Gastrocnemius medialis (tissue), 4 donors: ENCODE results near the gene PARD3B. TPM values are rescaled to one million over a fixed set of nuclear protein-coding genes. Genes with fewer than 3 reads are reported as not detected.

Source experiments
- ATAC-seq, 2 donors: fragments of 150-250 bp; one replicate each; pipeline ENCODE4 v1.9.1; 2016
- DNase-seq, 2 donors: peaks; one replicate each; pipeline ENCODE4 v3.0.0-alpha.2; 2019
- H3K27ac ChIP-seq, 4 donors: fragments of 200-600 bp; sonication (generic); 1 replicate in 1 of 4; 2 replicates in 3 of 4; pipeline ENCODE4 v1.5.1; 2016 to 2018; ENCODE audit warnings: mild to moderate bottlenecking in 2 of 4, moderate library complexity in 1 of 4
- H3K27me3 ChIP-seq, 3 donors: fragments of 200-600 bp; sonication (generic) in 2 of 3; 1 replicate in 1 of 3; 2 replicates in 2 of 3; pipeline versions ENCODE4 v1.5.1 to v1.6.0; 2016 to 2019; ENCODE audit warnings: mild to moderate bottlenecking in 1 of 3, moderate library complexity in 1 of 3
- H3K36me3 ChIP-seq, 2 donors: fragments of 200-600 bp; sonication (generic) in 1 of 2; one replicate each; pipeline ENCODE4 v1.5.1; 2017 to 2018
- H3K4me1 ChIP-seq, 2 donors: fragments of 200-600 bp; sonication (generic) in 1 of 2; one replicate each; pipeline ENCODE4 v1.5.1; 2016 to 2017; ENCODE audit warnings: mild to moderate bottlenecking in 2 of 2
- H3K4me3 ChIP-seq, 4 donors: fragments of 200-600 bp; sonication (generic) in 3 of 4; 1 replicate in 1 of 4; 2 replicates in 3 of 4; pipeline ENCODE4 v1.5.1; 2016 to 2019; ENCODE audit warnings: mild to moderate bottlenecking in 2 of 4
- H3K9me3 ChIP-seq, 3 donors: fragments of 200-600 bp; sonication (generic) in 2 of 3; 1 replicate in 1 of 3; 2 replicates in 2 of 3; pipeline ENCODE4 v1.5.1; 2016 to 2019
- CTCF ChIP-seq, 5 experiments: fragments of 450-650 bp in 3 of 5; fragments of 200-600 bp in 2 of 5; sonication (generic) in 2 of 5; IDR thresholded peaks in 4 of 5; conservative IDR thresholded peaks in 1 of 5; 1 replicate in 4 of 5; 2 replicates in 1 of 5; pipeline ENCODE4 v1.5.1; 2016 to 2019; ENCODE audit warnings: antibody characterized with exemption in 5 of 5, mild to moderate bottlenecking in 3 of 5, moderate library complexity in 3 of 5
- POLR2A ChIP-seq, 2 donors: fragments of 450-650 bp; IDR thresholded peaks; one replicate each; pipeline ENCODE4 v1.6.1; 2017; ENCODE audit warnings: antibody characterized with exemption in 2 of 2, mild to moderate bottlenecking in 2 of 2, moderate library complexity in 2 of 2
- in situ Hi-C, 4 donors: fragments of 200-750 bp; cut with MboI; loops; one replicate each; pipeline versions ENCODE4 v1.15.0 to v1.8.0; 2017; ENCODE audit warnings: low sequenced_read_pairs in 4 of 4
- intact Hi-C: fragments of 100-400 bp; cut with DNase I; formaldehyde crosslinking; loops from one replicate; pipeline ENCODE4 v1.15.1; 2023; ENCODE audit warnings: low total_unique reads
- total RNA-seq, 4 donors: library from RNA; depleted of rRNA; stranded (reverse); fragments of >200 nt; gene quantifications; one replicate each; pipeline versions ENCODE4 v1.1.0 to v1.2.3, GENCODE V29; 2016

Gene PARD3B
- total RNA-seq, 4 donors from 2014 or later = 2.2 to 15.5 (median 4.6) TPM

- no peaks in the 10 kb centered on the region for H3K36me3 ChIP-seq
- H3K4me1 ChIP-seq = no peaks in the 10 kb centered on the region
- ATAC-seq = no peak
- H3K9me3 ChIP-seq = no peaks in the 10 kb centered on the region
- in situ Hi-C loops = no loop called here
- intact Hi-C loops = no loop called here
- no peak for DNase-seq
- H3K27ac ChIP-seq = no peak overlapping the region
- no peaks in the 10 kb centered on the region for H3K27me3 ChIP-seq
- H3K4me3 ChIP-seq = no peak overlapping the region
- TF ChIP-seq CTCF (IDR thresholded peaks at IDR 0.05 in 4 of 5, conservative IDR thresholded peaks at IDR 0.05 in 1 of 5) (no peak), POLR2A (IDR thresholded peaks at IDR 0.05) (no peak)
Observed at GRCh38 chr2:205387350-205388055, 842.2 kb downstream of the PARD3B start.

GRCh38 chr2:205390866-205391265 lies 845.6 kb downstream of the PARD3B start:
- Histone ChIP-seq H3K9me3 (no peaks in the 10 kb centered on the region), H3K4me3 (no peak overlapping the region), H3K27ac (no peak overlapping the region), H3K4me1 (no peaks in the 10 kb centered on the region), H3K36me3 (no peaks in the 10 kb centered on the region), H3K27me3 (no peaks in the 10 kb centered on the region)
- intact Hi-C loops = no loop called here
- TF ChIP-seq POLR2A (IDR thresholded peaks at IDR 0.05) (no peak), CTCF (IDR thresholded peaks at IDR 0.05 in 4 of 5, conservative IDR thresholded peaks at IDR 0.05 in 1 of 5) (no peak)
- DNase-seq (no peak), ATAC-seq (no peak)
- in situ Hi-C loops = no loop called here

- H3K36me3 ChIP-seq = no peaks in the 10 kb centered on the region
- no peaks in the 10 kb centered on the region for H3K9me3 ChIP-seq
- ATAC-seq = no peak
Observed at GRCh38 chr2:205401511-205401910, 856.2 kb downstream of the PARD3B start.

GRCh38 chr2:205402011-205402410 lies 856.7 kb downstream of the PARD3B start:
- TF ChIP-seq POLR2A (IDR thresholded peaks at IDR 0.05) = no peak
- TF ChIP-seq CTCF (IDR thresholded peaks at IDR 0.05 in 4 of 5, conservative IDR thresholded peaks at IDR 0.05 in 1 of 5) = no peak
- no peak overlapping the region for H3K27ac ChIP-seq
- no peaks in the 10 kb centered on the region for H3K36me3 ChIP-seq
- no peaks in the 10 kb centered on the region for H3K27me3 ChIP-seq
- in situ Hi-C loops (no loop called here), intact Hi-C loops (no loop called here)
- DNase-seq = no peak
- H3K4me1 ChIP-seq = no peaks in the 10 kb centered on the region
- H3K9me3 ChIP-seq = no peaks in the 10 kb centered on the region
- ATAC-seq = no peak
- H3K4me3 ChIP-seq = no peak overlapping the region

More at GRCh38 chr2:205401511-205401910, 856.2 kb downstream of the PARD3B start:
- TF ChIP-seq POLR2A (IDR thresholded peaks at IDR 0.05) (no peak), CTCF (IDR thresholded peaks at IDR 0.05 in 4 of 5, conservative IDR thresholded peaks at IDR 0.05 in 1 of 5) (no peak)
- in situ Hi-C loops = no loop called here
- Histone ChIP-seq H3K27ac (no peak overlapping the region), H3K4me1 (no peaks in the 10 kb centered on the region), H3K27me3 (no peaks in the 10 kb centered on the region), H3K4me3 (no peak overlapping the region)
- no peak for DNase-seq
- intact Hi-C loops = no loop called here
